Measurements from ENCODE around the gene SOCS3. TPM values are rescaled to one million over a fixed set of nuclear protein-coding genes. Genes with fewer than 3 reads are reported as not detected.

The SOCS3 gene
- polyA plus RNA-seq, 12 donors = 6.8 to 100 (median 18.8) TPM; not detected in 1

- DNase-seq = no peak
Measured at GRCh38 chr17:78355045-78355641, 4.7 kb downstream of the SOCS3 start.

GRCh38 chr17:78353834-78354233 is 6.0 kb downstream of the SOCS3 start:
- DNase-seq = no peak

GRCh38 chr17:78351449-78352006 is 8.3 kb downstream of the SOCS3 start:
- peak; percentile 86 for DNase-seq

- DNase-seq = no peak
Measured at GRCh38 chr17:78349891-78350642, 9.8 kb downstream of the SOCS3 start.

- no peak for DNase-seq
Measured at GRCh38 chr17:78348055-78348770, 11.7 kb downstream of the SOCS3 start.

GRCh38 chr17:78347453-78347852 is 12.4 kb downstream of the SOCS3 start:
- DNase-seq = no peak

- no peak for DNase-seq
Measured at GRCh38 chr17:78346605-78347250, 13.1 kb downstream of the SOCS3 start.

- no peak for DNase-seq
Measured at GRCh38 chr17:78345791-78346494, 13.9 kb downstream of the SOCS3 start.

GRCh38 chr17:78345172-78345571 is 14.7 kb downstream of the SOCS3 start:
- DNase-seq = no peak

GRCh38 chr17:78344666-78345065 is 15.2 kb downstream of the SOCS3 start:
- DNase-seq = no peak

GRCh38 chr17:78343543-78344201 is 16.2 kb downstream of the SOCS3 start:
- no peak for DNase-seq

- DNase-seq = peak; percentile 83
Measured at GRCh38 chr17:78343187-78343542, 16.7 kb downstream of the SOCS3 start.

- peak; percentile 83 for DNase-seq
Measured at GRCh38 chr17:78342449-78343186, 17.3 kb downstream of the SOCS3 start.

- DNase-seq = peak; percentile 79
Measured at GRCh38 chr17:78341559-78342448, 18.1 kb downstream of the SOCS3 start.

GRCh38 chr17:78340183-78340955 is 19.5 kb downstream of the SOCS3 start:
- DNase-seq = no peak

- DNase-seq = no peak
Measured at GRCh38 chr17:78338486-78339259, 21.2 kb downstream of the SOCS3 start.
